Right renal cortex interstitium (tissue), 3 donors: ENCODE results near the gene RALGPS2. TPM values are rescaled to one million over a fixed set of nuclear protein-coding genes. Genes with fewer than 3 reads are reported as not detected.

ENCODE experiments used
- DNase-seq, 3 donors: peaks; one replicate each; pipeline ENCODE4 v3.0.0-alpha.2; 2013; ENCODE audit warnings: low read depth in 3 of 3, low spot score in 2 of 3
- polyA plus RNA-seq, 3 donors: library from polyadenylated mRNA; unstranded; fragments of 120-200 nt; gene quantifications; one replicate each; pipeline ENCODE4 v1.2.1, GENCODE V29; 2013; ENCODE audit not compliant: insufficient read length in 3 of 3

Gene RALGPS2
- polyA plus RNA-seq, 3 donors, result 34.2 to 37.1 (median 34.2) TPM

DNA sequence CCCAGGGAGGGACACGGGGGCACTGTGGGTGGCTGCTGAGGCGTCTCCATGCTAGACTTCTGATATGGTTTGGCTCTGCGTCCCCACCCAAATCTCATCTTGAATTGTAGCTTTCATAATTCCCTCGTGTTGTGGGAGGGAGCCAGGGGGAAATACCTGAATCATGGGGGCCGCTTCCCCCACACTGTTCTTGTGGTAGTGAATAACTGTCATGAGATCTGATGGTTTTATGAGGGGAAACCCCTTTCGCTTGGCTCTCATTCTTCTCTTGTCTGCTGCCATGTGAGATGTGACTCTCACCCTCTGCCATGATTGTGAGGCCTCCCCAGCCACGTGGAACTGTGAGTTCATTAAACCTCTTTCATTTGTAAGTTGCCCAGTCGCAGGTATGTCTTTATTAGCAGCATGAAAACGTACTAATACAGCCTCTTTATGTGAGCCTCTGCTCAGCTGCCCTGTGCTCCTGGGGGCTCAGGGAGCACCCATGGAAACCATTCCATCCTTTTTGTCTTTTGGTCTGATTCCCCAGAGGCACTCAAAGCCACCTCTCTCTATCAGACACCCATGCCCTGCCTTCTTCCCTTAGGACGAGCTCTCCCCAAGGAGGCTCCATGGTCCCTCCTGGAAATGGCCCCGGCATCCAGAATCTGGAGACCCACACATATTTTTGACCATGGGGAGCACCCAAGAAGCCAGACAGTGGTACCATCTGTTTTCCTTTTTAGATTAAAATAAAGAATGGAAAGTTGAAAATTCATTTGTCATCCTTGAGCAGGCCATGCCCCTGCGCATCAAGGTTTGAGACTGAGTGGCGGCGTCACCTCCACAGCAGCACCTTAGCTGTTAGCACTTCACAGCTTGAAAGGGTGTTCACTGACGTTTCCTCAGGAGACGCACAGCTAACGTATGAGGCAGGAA lies 234.8 kb downstream of the RALGPS2 start:
- no peak for DNase-seq

DNA sequence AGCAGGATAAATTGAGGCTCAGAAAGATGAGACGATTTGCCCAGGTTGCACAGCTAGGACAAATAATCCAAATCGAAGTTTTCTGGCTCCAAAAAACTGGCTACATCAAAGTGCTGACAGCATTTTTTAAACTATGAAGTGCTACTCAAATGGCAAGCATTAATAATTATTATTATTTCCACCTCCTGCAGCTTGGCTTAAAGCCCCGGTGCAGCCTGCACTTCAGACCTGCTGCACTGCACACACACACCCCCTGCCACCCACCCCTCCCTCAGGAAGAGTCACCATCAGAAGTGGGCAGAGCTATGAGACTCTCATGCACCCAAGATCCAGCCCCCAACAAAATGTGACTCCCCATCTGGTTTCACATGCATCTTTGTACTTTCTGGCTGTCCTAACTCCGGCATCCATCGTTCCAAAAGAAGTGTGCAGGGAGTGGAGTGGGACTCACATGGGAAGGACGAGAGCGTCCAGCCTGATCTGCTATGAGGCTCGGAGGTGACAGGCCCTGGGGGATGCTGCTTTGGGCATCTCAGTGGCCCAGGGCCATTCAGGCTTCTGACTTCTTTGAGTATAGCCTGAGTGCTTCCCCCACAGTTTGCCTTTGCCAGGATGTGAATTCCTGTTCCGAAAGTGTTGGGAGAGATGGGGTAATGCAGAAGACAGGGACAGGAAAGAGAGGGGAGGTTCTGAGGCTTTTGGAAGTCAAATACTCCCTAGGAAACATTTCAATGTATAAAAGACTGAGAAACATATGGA lies 235.6 kb downstream of the RALGPS2 start:
- DNase-seq, result no peak

DNA sequence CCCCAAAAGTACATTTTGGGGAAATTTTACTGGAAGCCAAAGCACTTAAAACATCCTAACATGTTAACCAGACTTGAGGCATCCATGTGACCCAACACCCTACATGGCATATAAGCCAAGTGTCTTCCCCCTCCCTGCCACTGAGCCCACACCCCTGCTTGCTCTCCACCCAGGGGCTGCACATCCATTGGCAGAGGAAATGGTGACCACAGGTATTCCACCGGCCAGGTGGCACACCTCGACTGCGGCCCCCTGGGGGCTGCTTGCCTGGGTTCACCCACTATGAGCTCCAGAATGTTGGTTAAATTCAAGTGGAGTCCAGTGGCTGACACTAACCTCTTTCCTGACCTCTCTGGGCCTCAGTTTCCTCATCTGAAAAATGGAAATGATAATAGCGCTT lies 236.3 kb downstream of the RALGPS2 start:
- no peak for DNase-seq

DNA sequence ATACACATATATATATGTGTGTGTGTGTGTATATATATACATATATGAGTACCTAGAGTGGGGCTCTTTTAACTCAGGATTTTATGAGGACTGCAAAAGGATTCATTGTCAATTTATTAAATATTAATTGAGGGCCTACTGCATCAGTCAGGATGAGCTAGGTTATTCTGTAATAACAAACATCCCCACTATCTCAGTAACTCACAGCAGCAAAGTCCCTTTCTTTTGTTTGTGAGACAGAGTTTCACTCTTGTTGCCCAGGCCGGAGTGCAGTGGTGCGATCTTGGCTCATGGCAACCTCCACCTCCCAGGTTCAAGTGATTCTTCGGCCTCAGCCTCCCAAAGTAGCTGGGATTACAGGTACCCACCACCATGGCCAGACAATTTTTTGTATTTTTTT lies 236.8 kb downstream of the RALGPS2 start:
- no peak for DNase-seq

DNA sequence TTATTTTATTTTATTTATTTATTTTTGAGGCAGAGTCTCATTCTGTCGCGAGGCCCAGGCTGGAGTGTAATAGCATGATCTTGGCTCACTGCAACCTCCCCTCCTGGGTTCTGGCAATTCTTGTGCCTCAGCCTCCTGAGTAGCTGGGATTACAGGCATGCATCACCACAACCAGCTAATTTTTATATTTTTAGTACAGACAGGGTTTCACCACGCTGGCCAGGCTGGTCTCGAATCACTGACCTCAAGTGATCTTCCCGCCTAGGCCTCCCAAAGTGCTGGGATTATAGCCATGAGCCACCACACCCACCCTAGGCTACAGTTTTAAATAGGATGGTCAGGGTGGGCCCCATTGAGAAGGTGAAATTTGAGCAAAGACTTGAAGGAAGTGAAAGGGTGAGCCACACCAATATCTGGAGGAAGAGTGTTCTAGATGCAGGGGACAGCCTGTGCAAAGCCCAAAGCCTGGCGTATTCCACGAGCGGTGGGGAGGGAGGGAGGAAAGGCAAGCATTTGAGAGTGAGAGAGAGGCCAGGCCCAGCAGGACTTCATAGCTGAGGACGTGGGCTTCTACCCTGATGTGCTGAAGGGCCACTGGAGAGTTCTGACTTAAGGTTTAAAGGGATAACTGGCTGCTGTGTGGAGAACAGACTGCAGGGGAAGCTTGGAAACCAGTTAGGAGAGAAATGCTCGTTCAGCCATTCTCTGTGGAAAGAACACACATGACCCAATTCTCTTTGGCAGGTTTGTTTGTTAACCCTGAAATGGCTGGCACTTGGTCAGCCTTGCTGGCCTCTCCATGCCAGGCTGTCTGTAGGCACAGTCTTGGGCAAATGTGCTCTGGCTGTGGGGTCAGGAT lies 238.0 kb downstream of the RALGPS2 start:
- DNase-seq, result no peak

DNA sequence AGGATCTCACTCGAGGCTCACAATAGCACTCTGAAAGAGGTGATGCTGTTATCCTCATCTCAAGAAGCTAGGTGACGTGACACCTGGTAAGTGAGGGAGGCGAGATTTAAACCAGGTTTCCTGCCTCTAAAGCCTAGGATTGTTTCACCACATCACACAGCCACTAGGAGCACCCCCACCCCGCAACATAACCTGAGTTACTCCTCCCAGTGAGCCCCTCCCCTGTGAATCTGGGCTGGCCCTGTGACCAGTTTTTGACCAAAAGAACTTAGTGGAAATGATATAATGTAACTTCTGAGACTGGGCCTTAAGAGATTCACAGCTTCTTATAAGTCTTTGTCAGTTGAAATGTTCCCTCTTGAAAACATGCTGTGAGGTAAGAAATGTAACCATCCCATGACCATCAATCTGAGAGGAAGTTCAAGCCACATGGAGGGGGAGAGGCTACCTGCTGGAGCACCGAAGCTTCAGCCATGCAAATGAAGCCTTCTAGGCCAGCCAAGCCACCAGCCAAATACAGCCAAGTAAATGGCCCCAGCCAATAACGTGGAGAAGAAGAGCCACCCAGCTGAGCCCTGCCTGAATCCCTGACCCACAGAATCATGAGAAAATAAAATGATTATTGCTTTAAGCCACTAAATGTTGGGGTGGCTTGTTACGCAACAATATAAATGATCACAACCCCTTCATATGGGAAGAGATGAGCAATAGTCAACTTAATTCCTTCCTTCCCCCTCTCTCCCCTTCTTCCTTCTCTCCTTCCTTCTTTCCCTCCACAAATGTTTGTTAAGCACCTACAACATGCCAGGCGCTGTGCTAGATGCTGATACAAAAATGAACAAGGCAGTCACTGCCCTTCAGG lies 239.7 kb downstream of the RALGPS2 start:
- DNase-seq, result no peak

DNA sequence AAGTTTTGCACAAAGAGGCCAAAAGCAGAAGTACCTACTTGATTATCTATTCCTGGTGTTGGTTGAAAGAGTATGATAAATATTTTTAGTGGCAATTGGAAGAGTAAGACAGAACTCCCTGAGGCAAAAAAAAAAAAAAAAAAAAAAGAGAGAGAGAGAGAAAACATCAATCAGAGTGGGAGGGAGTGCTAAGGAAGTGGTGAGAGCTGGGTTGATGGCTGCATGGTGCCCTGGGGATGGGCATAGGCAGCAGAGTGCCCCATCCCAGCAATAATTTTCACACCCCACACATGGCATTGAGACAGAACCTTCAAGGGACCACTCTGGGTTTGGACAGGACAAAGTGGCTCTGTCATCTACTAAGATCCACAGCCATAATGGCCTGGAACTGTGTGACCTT lies 241.3 kb downstream of the RALGPS2 start:
- DNase-seq, result no peak

DNA sequence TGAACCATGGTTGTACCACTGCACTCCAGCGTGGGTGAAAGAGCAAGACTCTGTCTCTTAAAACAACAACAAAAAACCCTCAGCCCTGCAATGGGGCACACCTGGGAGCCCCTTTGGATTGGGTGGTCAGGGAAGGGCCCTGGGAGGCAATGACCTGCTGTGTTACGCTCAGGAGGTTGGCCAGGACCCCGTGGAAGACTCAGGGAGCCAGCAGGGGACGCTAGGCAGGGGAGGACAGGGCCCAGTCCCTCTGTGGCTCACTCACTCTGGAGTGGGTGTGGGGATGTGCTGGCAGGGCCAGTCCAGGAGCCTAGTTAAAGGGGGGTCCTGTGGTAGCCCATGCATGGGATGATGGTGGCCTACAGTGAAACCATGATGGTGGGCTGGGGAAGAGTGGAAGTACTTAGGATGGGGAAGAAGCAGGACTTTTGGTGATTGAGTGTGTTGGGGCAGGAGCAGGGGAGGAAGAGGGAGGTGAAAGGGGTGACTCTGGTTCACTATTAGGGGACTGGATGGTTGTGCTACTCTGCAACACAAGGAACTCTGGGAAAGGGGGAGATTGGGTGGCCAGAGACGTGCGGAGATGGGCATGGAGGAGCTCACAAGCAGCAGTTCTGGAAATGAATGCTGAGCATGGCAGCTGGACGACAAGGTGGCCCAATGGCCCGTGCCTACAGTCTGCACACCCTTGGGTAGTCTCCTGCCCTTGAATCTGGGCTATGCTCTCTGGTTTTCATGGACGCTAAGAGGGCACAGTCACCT lies 244.4 kb downstream of the RALGPS2 start:
- DNase-seq, result no peak

DNA sequence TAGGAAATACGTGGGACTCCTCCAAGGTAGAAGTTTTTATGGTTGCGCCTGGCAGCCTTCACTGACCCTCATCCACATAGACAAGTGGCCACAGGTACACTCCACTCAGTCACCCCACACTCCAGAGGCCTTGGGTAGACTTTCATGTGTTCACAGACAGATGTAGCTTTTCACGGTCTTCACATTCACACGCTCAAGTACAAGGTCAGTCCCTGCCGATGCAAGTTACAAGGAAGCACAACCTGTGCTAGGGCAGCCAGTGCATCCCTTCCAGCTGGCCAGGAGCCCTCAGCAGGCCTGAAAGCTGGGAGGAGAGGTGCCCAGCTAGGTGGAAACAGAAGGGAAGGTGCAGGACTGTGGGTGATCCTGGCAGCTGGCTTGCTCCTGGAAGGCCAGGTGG lies 245.1 kb downstream of the RALGPS2 start:
- no peak for DNase-seq

Other genes starting within 250 kb of the RALGPS2 start
- gene CLEC20A, start 228.3 kb upstream of the RALGPS2 start, polyA plus RNA-seq, result under 1 TPM; 0.13 to 0.37 (median 0.29) TPM
- gene TEX35, start 212.1 kb upstream of the RALGPS2 start, polyA plus RNA-seq, result not detected
- gene ANGPTL1, start 145.8 kb downstream of the RALGPS2 start, polyA plus RNA-seq, result 1 to 10 TPM; 4.7 to 8.7 (median 7.8) TPM